SK-N-MC (cell line): ENCODE data around the gene PCGF3.
"Not testable (repeated sequence)": the region's sequence is repeated elsewhere in the genome, so short reads cannot be mapped to it uniquely, and the experiment has no call there.

Source experiments
- DNase-seq: peaks from one replicate; pipeline ENCODE4 v3.0.0-alpha.2; 2011; ENCODE audit warnings: low read depth, low spot score
- H3K27ac ChIP-seq: fragments of 200-600 bp; sonication (generic); 2 replicates; pipeline ENCODE4 v1.5.1; 2016; ENCODE audit warnings: mixed run types
- H3K36me3 ChIP-seq: fragments of 200-600 bp; sonication (generic); 2 replicates; pipeline ENCODE4 v1.6.1; 2017; ENCODE audit warnings: antibody characterized with exemption, low read length, mixed read lengths; ENCODE audit not compliant: insufficient read depth
- H3K4me3 ChIP-seq: fragments of 200-600 bp; sonication (generic); 2 replicates; pipeline ENCODE4 v1.5.1; 2016
- H3K9ac ChIP-seq: fragments of 200-600 bp; sonication (generic); 2 replicates; pipeline ENCODE4 v1.8.0; 2017; ENCODE audit warnings: mixed run types, mixed read lengths; ENCODE audit not compliant: insufficient read length
- H3K9me3 ChIP-seq: fragments of 200-600 bp; sonication (generic); 2 replicates; pipeline ENCODE4 v1.6.1; 2017; ENCODE audit warnings: low read depth, mild to moderate bottlenecking, antibody characterized with exemption, low read length, moderate library complexity, mixed read lengths
- EZH2 ChIP-seq: fragments of 200-600 bp; sonication (generic); IDR thresholded peaks from one replicate; pipeline ENCODE4 v1.6.1; 2017; ENCODE audit warnings: antibody characterized with exemption
- FOXP2 ChIP-seq: optimal IDR thresholded peaks from 2 replicates; pipeline ENCODE3; 2011; ENCODE audit warnings: mild to moderate bottlenecking, moderate library complexity; ENCODE audit not compliant: insufficient read depth; ENCODE audit errors: extremely low read length, control extremely low read depth
- POLR2AphosphoS5 ChIP-seq: IDR thresholded peaks from 2 replicates; pipeline ENCODE4 v1.6.1; 2012; ENCODE audit warnings: mild to moderate bottlenecking, low read depth, low read length, borderline replicate concordance

The PCGF3 gene

DNA sequence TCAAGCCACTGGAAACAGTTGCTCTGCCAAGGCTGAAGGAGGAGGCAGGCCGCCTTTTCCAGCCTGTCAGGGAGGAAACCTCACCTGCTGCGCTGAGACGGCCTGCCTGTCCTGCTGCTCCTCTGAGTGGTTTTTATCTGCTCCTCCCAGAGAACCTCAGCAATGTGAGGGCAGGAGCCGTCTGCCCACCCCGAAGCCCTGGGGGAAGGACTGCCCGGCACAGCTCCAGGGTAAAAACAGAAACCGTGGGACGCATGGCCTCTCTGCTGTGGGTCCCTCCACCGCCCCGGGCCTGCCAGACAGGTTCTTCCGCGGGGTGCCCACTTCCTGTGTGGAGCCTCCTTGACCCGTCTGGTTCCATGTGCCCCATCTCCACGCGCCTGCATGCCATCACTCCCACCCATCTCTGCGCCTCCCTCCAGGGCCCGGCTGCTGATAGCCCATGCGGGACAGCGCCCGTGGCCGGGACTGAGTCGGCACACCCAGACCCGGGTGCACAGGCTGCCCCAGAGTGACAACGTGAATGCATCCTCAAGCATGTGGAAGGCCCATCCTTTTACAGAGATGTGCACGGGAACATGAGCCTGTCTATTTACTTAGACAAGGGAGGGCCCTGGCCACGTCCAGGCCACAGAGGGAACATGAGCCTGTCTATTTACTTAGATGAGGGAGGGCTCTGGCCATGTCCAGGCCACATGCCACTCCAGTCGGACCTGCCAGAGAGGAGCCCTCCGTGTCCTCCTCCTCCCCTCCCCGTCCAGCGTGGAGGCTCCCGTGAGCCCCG, 12.7 kb upstream of the PCGF3 start:
- H3K9me3 ChIP-seq: no peaks in the 10 kb centered on the region
- no peak overlapping the region for H3K9ac ChIP-seq
- H3K4me3 ChIP-seq: no peak overlapping the region
- H3K27ac ChIP-seq: no peak overlapping the region
- TF ChIP-seq EZH2 (no peak), FOXP2 (no peak), POLR2AphosphoS5 (no peak)
- H3K36me3 ChIP-seq: no peaks in the 10 kb centered on the region
- no peak for DNase-seq

DNA sequence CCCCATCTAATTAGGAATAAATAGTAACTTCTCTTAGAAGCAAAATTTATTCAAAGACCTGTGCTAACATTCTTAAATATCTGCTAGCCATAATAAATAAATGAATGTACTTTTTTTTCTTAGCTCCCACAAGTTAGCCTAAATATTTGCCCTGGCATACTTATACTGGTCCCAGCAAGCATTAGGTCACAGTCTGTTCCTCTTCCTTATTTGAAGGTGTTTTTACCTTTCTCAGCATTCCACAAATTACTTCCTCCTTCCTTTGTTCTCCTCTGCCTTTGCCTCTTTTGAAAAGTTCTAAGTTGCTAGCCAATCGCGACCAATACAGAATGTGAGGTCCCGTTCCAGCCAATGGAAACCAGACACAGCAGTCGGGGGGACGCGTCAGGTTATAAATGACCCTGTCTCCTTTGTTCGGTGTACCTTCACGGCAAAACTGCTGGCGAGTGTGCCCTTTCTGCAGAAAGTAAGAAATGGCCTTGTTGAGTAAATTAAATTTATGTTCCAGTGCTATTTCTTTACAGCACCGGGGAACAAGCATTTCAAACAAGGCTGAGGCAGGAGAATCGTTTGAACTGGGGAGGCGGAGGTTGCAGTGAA, 11.2 kb upstream of the PCGF3 start:
- not testable (repeated sequence) for H3K9me3 ChIP-seq, DNase-seq, H3K9ac ChIP-seq, H3K36me3 ChIP-seq, H3K4me3 ChIP-seq, H3K27ac ChIP-seq

- peak overlapping the region; percentile 20 for H3K9ac ChIP-seq
- H3K36me3 ChIP-seq: no peaks in the 10 kb centered on the region
- H3K4me3 ChIP-seq: peak overlapping the region; percentile 53
- H3K27ac ChIP-seq: 0 out of 2 replicates have a peak overlapping the region, but pooled peaks have one; percentile 46
- DNase-seq: no peak
- TF ChIP-seq FOXP2: no peak
- no peak for TF ChIP-seq POLR2AphosphoS5
- TF ChIP-seq EZH2: no peak
- no peaks in the 10 kb centered on the region for H3K9me3 ChIP-seq
Observed at GRCh38 chr4:699816-700580, 5.6 kb upstream of the PCGF3 start.

DNA sequence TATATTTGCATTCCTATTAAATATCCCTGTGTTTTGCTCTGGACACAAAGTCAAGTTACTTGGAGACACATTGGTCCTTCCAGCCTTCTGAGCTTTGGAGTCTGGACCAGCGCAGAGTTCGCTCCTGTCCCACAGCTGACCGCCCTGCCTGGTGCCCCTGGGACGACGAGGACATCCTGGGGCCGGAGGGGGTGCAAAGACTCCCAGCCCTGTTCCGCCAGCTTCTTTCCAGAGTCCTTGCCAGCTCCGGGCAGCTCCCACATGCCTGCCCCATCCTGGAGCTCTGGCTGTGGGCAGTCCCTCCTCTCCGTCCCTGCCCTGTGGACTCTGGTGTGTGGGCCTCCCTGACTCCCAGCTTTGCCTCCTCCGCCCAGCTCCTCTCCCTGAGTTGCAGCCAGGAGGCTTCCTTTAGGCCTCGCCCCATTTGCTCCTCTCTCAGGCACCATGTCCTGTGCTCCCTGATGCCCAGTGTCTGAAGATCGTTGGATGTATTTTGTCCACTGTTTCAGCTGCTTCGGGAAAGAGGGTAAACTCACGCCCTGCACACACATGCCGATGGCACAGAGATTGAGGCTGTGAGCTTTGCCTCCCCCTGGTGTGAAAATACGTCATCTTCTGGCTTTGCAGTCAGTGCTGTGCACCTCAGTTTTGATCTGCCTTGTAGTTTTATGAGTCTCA, 4.9 kb upstream of the PCGF3 start:
- TF ChIP-seq FOXP2: no peak
- TF ChIP-seq EZH2: no peak
- H3K27ac ChIP-seq: no peak overlapping the region
- H3K36me3 ChIP-seq: no peaks in the 10 kb centered on the region
- no peak overlapping the region for H3K9ac ChIP-seq
- DNase-seq: no peak
- no peaks in the 10 kb centered on the region for H3K9me3 ChIP-seq
- no peak overlapping the region for H3K4me3 ChIP-seq

DNA sequence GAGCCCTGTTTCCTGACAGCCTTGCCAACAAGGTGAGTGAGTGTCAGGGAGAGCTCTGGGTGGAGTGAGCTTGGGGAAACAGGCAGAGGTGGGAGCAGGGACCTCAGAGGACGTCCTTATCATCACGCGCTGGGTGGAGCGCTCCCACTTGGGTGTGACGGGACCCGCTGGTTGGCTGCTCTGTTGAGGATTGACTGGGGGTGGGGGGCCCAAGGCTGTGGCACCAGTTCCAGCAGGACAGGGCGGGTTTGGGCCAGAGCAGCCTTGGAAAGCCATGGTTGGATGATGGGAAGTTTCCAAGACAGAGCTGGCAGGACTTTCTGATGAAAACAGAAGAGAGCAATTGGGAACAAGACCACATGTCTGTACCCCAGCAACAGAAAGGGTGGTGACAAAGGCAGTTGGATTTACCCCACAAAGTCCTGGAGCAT, 3.0 kb upstream of the PCGF3 start:
- no peak for TF ChIP-seq EZH2
- TF ChIP-seq POLR2AphosphoS5: no peak
- no peak for TF ChIP-seq FOXP2
- no peak for DNase-seq
- Histone ChIP-seq H3K9ac (no peak overlapping the region), H3K36me3 (no peaks in the 10 kb centered on the region), H3K27ac (no peak overlapping the region), H3K9me3 (no peaks in the 10 kb centered on the region), H3K4me3 (no peak overlapping the region)

- no peak for DNase-seq
- H3K36me3 ChIP-seq: peaks cover 3% of the 10 kb centered on the region; the same call in 1 of the 2 replicates
- TF ChIP-seq POLR2AphosphoS5 (no peak), FOXP2 (no peak), EZH2 (no peak)
- H3K9me3 ChIP-seq: no peaks in the 10 kb centered on the region
- H3K27ac ChIP-seq: no peak overlapping the region
- no peak overlapping the region for H3K4me3 ChIP-seq
- no peak overlapping the region for H3K9ac ChIP-seq
Observed at GRCh38 chr4:703336-704197, 2.1 kb upstream of the PCGF3 start.

GRCh38 chr4:704198-704891, 1.3 kb upstream of the PCGF3 start:
- no peak overlapping the region for H3K27ac ChIP-seq
- H3K9ac ChIP-seq: no peak overlapping the region
- TF ChIP-seq EZH2 (no peak), POLR2AphosphoS5 (no peak), FOXP2 (no peak)
- no peak for DNase-seq
- H3K36me3 ChIP-seq: peaks cover 11% of the 10 kb centered on the region; the same call in 1 of the 2 replicates
- H3K4me3 ChIP-seq: no peak overlapping the region
- H3K9me3 ChIP-seq: no peaks in the 10 kb centered on the region
